ENCODE results near the gene XAGE3.

- TF ChIP-seq, protein P1, sequence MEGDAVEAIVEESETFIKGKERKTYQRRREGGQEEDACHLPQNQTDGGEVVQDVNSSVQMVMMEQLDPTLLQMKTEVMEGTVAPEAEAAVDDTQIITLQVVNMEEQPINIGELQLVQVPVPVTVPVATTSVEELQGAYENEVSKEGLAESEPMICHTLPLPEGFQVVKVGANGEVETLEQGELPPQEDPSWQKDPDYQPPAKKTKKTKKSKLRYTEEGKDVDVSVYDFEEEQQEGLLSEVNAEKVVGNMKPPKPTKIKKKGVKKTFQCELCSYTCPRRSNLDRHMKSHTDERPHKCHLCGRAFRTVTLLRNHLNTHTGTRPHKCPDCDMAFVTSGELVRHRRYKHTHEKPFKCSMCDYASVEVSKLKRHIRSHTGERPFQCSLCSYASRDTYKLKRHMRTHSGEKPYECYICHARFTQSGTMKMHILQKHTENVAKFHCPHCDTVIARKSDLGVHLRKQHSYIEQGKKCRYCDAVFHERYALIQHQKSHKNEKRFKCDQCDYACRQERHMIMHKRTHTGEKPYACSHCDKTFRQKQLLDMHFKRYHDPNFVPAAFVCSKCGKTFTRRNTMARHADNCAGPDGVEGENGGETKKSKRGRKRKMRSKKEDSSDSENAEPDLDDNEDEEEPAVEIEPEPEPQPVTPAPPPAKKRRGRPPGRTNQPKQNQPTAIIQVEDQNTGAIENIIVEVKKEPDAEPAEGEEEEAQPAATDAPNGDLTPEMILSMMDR (conservative IDR thresholded peaks at IDR 0.05 in 1 of 2, IDR thresholded peaks at IDR 0.05 in 1 of 2; ENCODE audit: extremely low read depth in 1 of 2, insufficient read depth in 1 of 2, low read depth in 1 of 2, low read length in 2 of 2) = no peak
- TF ChIP-seq EZH2 (IDR thresholded peaks at IDR 0.05; ENCODE audit: borderline replicate concordance, low read length) = no peak
Measured at GRCh38 chrX:52821079-52821760, 46.7 kb downstream of the XAGE3 start.
